NCI-H1092 treated with DMSO at 0.1 percent for 48 hours (cell line): ENCODE data around the gene TRIM40.

Experiments used
- DNase-seq: peaks from one replicate; lab custom pipeline; 2025; lab: John Stamatoyannopoulos, UW

TRIM40 gene, protein sequence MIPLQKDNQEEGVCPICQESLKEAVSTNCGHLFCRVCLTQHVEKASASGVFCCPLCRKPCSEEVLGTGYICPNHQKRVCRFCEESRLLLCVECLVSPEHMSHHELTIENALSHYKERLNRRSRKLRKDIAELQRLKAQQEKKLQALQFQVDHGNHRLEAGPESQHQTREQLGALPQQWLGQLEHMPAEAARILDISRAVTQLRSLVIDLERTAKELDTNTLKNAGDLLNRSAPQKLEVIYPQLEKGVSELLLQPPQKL

DNA sequence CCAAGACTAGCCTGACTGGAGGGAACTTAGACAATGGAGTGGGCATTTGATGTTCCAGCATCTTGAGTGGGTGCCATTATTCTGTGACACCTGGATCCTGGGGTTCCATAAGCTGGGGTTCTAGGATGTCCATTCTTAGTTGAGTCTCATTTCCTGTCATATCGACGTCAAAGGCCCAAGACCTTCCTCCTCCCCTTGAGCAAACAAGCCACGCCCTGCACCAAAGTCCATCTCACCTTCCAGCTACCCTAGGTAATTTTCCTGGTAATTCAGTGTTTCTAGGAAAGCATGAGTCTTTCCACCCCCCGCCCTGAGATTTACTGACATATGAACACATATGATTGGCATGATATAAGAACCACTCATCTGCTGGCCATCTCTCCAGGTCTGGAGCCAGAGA, at the start of gene TRIM40:
TSS of gene TRIM40 (plus strand) at position 384 of the 400 bp plus-strand sequence. CDS start 897 bp downstream, outside the sequence.
- no peak for DNase-seq

GRCh38 chr6:30087876-30088275, 48.1 kb upstream of the TRIM40 start:
- no peak for DNase-seq

GRCh38 chr6:30091577-30092381, 44.2 kb upstream of the TRIM40 start:
- no peak for DNase-seq

GRCh38 chr6:30092852-30093543, 42.9 kb upstream of the TRIM40 start:
- no peak for DNase-seq

DNA sequence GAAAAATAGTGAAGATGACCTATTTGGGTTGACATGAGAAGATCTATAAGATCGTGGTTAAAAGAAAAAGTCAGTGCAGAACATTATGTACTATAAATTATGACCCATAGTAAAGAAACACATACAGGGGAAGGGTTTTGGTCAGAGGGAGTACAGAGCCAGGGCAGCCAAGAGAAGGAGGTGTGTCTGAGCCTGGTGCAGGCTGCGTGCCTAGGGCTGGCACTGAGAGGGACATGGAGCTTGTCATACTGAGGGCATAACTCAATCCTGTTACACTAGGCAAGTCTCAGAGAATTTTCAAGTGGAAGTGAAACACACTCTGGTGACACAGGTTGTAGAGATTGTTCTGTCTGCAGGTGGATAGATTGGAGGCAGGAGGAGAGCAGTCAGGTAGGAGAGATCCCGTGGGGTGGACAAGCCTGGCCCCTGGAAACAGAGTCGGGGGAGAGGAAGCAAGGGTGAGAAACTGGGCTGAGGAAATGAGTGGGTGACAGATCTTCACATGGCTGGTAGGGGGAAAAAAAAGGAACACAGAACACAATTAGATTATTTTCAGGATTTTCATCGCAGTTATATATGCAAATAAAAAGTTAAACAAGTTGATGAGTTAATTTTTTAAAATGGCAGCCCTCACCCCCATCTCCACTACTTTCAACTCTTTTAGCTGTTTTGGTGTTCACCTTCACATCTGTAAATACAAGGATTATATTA, 41.8 kb upstream of the TRIM40 start:
- DNase-seq = no peak

DNA sequence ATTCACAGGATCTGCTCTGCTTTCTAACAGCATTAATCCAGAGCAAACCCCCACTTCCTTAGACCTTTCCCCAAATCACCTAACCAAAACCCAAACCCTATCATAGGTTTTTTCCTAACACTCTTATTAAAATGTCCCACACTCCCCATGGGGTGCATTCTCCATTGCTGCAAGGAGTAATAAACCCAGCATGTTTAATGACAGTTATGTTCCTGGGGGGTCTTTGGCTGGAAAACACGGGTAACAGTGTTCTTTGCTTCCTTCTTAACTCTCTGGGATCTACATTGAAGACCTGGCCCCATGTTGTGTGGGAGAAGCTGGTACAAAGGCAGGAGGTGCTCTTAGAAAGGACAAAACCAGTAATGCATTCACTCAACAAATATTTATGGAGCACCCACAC, 39.1 kb upstream of the TRIM40 start:
- DNase-seq = no peak

DNA sequence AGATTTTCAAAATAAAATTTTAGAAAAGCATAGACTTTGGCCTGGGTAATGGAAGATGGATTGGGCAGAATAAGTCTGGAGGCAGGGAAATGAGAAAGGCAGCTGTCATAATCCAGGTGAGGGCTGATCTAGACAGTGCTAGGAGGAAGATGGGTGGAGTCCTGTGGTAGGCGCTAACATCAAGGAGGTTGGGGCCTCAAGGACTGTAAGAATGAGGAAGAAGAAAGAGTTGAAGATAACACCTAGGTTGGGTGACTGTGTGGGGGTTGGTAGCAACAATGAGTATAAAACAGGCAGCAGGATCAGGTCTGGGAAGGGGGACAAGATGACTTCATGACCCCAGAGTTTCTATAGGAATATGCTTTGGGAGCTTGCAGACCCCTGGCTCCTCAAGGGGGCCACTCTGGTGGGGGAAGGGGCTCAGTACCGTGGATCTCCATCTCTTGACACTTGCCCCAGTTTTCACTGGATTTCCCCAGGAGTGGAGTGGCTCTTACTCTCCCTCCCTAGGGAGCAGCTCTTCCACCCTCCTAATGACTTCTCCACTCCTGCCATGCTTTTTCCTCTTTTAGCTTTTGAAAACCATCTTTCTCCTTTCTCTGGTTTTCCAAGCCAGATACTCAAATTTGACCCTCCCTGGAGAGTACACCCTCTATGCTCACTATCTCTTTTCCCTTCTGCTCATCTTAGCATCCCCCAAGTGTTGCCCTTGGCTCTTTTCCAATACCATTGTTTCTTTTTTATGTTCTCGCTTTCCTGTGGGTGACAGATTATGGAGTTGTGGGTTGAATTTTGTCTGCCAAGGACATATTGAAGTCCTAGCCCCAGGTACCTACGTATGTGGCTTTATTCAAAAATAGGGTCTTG, 37.8 kb upstream of the TRIM40 start:
- no peak for DNase-seq

- DNase-seq = no peak
These were observed 35.8 kb upstream of the TRIM40 start for GRCh38 chr6:30100154-30100553.

GRCh38 chr6:30100585-30101443, 35.1 kb upstream of the TRIM40 start:
- DNase-seq = no peak

GRCh38 chr6:30101444-30102413, 34.2 kb upstream of the TRIM40 start:
- peak; percentile 28 for DNase-seq

DNA sequence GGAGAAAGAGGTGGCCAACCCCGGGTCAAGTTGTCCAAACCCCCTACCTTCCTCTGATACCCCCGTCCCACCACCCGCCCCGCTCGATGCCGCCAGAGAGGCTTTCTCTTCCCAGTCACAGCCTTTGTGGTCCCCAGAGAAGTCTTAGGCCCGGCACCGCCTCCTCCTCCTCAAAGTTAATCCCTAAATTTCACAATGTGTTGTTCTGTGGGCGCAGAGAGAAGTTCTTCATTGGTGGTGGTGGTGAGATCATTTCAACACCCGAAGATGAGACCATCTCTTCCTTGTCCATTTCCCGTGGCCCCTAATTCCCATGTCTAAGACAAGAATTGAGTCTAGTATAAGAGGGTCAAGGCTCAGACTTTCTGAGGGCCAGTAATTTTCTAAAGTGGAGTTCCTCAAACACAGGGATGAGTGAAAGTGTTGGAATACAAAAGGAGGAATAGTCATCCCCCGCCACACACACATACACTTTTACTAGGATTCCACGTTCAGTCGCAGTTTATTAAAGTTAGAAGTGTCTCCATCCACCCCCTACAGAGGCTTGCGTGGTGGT, 33.4 kb upstream of the TRIM40 start:
- no peak for DNase-seq

DNA sequence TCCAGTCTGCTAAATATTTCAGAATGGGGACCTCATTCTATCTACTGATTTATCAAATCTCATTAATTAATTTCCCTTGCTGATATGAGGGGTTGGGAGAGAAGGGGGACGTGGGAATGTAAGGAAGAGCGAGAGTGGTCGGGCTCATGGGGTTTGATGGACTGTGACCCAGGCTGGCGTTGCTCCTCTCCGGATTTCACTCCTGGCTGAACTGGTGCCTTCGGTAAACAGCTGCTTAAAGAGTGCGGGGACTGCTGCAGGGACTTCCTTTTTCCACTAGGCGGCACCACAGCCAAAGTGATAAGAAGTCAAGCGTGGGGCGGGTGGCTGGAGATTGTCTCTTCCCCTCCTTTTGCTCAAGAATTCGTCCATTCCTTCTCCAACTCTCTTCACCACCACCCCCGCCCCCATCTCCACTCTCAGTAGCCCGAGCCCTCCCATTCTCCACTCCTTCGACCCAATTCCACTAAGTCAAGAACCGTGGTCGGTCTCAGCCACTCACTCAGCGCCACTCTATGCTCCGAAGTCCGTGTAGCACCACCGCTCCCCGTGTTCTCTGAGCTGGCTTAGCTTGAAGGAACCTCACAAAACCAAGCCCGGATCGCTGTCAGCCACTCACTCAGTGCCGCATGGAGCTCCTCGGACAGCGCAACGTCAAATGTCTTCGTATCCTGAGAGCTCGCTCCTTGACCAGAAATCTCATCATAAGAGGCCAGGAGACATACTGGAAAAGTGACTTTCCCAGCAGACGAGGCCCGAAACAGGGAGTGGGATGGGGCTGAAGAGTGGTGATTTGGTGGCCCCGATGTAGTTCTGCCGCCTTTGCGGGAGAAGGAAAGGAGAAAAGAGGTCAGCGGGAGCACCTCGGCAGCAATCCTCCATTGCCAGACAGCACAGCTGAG, 32.7 kb upstream of the TRIM40 start:
- DNase-seq = peak; percentile 46

GRCh38 chr6:30103872-30104179, 32.1 kb upstream of the TRIM40 start:
- DNase-seq = no peak

DNA sequence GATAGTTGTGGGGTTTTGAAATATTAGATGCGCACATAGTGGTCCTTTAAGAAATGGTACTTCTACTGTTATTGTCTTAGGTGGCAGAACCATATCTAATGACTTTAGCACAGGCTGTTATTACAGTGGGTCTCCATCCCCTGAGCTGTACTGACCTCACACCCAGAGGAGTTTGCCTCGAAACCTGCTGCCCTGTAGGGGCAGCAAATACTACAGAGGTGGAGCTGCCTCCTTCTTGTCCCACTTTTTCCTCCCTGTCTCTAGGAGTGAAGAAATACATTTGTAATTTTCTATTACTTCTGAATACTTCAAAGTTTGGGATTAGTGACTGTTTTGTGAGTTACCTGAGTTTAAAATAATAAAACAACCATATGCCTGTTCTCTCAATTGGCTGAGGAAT, 31.3 kb upstream of the TRIM40 start:
- no peak for DNase-seq

DNA sequence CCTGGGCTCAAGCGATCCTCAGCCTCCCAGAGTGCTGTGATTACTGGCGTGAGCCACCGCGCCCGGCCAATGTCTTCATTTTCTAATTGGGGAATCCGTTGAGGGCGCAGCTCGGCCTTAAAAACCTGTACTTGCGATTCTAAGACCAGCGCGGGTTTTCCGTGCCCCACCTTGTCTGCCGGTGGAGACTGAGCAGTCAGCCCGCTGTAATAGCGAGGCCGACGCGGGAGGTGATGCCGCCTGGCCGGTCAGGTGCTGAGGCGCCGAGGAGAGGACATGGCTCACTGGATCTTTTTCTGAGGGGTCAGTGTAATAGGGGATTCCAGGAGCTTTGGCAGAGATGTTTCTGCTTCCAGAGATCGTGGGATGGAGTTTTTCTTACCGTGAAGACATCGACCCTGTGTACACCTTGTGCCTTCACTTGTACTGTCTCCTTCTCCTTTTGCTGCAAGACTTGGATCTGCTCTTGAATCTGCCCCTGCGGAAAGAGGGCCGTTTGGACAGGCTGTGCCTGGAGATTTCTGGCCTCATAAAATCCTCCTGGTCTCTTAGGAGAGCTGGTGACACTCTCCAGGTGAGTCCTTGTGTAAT, 24.6 kb upstream of the TRIM40 start:
- DNase-seq = no peak

- no peak for DNase-seq
These were observed 23.4 kb upstream of the TRIM40 start for GRCh38 chr6:30112402-30112994.
